T-helper 2 cell (primary cell): Measurements from ENCODE around the gene PEX5.

Experiments used
- DNase-seq, 5 experiments: peaks; one replicate each; pipeline versions ENCODE4 v3.0.0 to v3.0.0-alpha.2; 2012 to 2022
- total RNA-seq, 2 donors: gene quantifications; one replicate each; lab custom pipeline; 2026; lab: John Stamatoyannopoulos, UW

The PEX5 gene
- 17.1 to 23.6 reads per million in 2 donors for total RNA-seq

DNA sequence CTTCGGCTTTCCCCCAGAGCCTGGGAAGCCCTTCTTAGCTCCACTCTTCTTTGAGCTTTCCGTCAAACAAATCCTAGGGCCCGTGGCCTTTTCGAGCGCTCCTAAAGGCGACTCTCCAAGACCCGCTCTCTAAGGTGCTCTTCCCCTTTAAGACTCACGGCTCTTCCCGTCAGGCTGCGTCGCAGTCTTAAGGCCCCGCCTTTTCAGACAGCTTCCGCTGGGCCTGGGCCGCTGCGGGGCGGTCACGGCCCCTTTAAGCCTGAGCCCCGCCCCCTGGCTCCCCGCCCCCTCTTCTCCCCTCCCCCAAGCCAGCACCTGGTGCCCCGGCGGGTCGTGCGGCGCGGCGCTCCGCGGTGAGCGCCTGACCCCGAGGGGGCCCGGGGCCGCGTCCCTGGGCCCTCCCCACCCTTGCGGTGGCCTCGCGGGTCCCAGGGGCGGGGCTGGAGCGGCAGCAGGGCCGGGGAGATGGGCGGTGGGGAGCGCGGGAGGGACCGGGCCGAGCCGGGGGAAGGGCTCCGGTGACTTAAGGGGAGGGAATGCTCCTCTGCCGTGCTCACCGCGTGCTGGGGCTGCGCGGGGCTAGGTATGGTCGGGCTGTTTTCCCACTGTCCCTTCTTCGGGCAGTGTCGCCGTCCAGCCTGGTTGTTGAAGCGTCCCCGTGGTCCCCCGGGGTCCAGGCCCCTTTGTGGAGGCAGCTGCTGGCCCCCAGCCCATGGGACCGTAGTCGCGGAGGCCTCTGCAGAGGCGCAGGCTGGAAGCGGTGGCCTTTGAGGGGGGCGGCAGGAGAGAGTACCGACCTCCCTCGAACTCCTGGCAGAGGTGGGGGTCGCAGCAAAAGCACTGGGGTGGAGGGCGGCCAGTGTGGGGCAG lies at the start of gene PEX5:
Gene PEX5 (plus strand): TSS at position 289 of the 870 bp plus-strand sequence. CDS start 692 bp downstream, outside the sequence.
- peak; percentile 59 to 95 (median 74) for DNase-seq

DNA sequence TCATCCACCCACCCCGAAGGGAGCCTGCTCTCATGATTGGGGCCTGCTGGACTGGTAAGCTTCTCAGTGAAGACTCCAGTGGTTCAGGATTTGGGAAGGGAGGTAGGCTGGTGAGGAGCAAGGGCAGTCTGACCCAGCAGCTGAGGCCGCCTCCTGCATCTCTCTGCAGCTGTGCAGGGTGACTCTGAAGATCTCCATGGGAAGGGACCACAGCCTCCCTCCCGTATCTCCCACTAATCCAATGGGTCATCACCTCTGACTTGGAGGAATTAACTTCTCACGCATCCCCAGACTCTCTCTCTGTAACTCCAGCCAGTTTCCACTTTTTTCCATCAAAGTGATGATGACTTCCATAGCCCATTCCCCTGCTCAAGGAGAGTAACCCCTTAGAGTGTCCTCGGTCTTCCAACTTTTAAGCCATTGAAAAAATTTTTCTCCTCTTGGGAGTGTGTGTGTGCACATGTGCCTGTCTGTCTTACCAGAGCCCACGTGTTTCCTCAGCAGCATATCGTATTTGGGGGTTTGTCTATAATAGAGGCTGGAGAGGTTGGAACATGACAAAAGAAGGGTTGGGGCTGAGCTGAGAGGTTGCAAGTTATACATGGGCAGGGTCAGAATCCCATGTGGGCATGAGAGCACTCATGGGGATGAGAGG lies 48.0 kb upstream of the PEX5 start:
- DNase-seq, result no peak

DNA sequence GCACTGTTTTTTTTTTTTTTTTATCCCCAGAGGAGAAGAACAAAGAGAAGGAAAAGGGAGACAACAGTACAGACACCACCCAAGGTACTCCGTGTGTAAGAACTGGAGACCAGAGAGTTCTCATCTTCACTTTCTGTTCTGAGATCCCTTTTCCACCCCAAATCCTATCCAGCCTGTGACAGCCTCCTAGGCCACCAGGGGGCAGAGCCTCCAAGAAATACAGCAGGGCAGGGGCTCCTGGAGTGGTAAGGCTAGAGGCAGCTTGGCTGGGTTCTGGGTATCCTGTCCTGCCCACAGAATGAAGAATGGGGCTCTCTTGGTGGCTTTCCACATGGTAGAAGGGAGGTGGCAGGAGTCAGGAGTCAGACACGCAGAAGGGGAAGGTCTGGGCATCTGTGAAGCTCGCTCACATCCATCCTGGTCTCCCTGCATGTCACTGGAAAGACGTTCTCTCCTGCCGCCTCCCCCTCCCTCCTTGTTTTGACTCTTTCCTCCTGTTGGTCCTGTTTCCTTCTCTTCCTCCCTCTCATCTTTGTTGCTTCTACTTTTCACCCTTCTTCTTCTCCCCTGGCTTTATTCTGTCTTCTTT lies 47.3 kb upstream of the PEX5 start:
- peak in 4 of 5 experiments; percentile 13 to 53 (median 39) for DNase-seq

GRCh38 chr12:7142809-7143465 lies 46.5 kb upstream of the PEX5 start:
- DNase-seq, result no peak

- no peak for DNase-seq
Measured at GRCh38 chr12:7143564-7143963, 45.9 kb upstream of the PEX5 start.

DNA sequence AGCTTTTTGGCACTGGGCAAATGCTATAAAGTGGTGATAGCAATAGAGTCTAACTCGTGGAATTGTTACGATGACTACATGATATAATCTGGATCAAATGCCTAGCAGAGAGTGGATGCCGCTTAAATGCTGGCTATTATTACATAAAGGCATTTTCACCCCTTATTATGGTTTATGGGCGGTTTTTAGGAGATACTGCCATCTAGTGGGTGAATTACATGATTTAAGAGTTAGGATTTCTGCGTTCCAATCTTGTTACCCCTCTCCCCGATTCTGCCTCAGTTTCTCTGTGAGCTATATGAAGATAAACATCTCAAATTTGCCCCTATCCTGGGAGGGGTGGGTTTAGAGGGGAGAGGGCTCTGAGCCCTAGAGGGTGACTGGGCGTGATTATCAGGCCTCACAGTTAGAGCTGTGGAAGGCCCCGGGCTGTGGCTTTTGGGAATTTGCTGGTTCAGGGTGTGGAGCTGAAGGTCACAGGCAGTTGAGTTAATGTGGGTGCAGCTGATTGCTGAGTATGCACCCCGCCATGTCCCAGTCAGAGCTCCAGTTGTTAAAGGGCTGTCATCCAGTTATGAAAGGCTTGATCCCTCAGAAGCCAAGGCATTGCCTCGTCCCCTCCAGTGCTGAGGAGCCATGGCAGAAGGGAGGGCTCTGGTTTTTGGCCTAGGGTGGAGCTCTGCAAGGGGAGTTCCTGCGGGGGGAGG lies 44.9 kb upstream of the PEX5 start:
- DNase-seq, result peak in 1 of 5 experiments; percentile 36

- DNase-seq, result no peak
Measured at GRCh38 chr12:7145671-7146070, 43.8 kb upstream of the PEX5 start.

DNA sequence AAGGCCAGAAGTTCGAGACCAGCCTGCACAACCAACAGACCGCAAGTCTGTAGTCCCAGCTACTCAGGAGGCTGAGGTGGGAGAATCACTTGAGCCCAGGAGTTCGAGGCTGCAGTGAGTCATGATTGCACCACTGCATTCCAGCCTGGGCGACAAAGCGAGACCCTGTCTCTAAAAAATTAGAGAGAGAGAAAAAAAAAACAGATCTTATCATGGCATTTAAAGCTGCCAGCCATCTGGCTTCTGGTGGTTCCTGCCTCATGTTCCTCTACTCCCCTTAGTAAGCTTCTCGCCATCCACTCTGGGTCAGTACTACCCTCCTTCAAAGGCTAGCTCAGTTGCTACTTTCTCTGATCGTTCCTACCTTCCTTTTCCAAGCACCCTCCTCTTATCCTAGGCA lies 43.3 kb upstream of the PEX5 start:
- DNase-seq, result no peak

DNA sequence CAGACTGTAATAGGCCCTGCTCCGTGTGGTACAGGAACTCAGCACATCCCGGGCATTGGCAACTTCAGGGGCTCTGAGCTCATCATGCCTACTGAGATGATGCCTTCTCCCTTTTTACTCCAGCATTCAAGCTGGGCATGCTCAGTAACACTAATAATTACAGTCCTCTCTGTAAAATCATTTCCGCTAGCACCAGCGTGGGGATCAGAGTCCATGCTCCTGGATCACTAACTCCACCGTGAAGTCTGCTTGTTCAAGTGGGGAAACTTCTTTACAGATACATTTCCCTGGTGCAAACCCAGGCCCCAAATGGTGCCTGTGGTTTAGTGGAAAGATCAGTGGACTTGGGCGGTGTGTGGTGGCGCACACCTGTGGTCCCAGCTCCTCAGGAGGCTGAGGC lies 42.6 kb upstream of the PEX5 start:
- no peak for DNase-seq

DNA sequence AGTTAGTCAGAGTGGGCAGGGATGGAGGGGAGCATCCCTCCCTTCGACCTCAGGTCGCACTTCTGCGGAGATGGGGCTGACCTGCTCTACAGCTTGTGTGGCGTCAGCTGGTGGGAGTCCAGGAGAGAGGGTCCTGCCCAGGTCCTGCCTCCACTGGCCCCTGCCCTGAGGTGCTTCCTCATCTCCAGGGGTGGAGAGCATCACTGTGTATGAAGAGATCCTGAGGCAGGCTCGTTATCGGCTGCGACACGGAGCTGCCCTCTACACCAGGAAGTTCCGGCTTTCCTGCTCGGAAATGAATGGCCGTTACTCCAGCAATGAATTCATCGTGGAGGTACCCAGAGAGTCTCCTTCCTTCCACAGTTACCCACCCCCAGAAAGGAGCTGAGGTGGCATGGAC lies 39.1 kb upstream of the PEX5 start:
- no peak for DNase-seq

DNA sequence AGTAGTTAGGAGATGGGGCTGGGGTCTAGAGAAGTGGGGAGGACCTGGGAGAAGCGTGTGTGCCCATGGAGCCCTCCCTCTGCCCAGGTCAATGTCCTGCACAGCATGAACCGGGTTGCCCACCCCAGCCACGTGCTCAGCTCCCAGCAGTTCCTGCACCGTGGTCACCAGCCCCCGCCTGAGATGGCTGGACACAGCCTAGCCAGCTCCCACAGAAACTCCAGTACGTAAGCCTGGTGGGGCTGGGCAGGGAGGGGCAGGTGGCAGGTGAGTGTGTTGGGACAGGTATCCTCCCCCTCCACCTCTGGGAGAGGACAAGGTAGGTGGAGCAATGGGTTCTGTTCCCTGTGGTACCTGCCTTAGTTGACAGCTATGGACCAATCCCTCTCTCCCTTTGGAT lies 38.6 kb upstream of the PEX5 start:
- no peak for DNase-seq

DNA sequence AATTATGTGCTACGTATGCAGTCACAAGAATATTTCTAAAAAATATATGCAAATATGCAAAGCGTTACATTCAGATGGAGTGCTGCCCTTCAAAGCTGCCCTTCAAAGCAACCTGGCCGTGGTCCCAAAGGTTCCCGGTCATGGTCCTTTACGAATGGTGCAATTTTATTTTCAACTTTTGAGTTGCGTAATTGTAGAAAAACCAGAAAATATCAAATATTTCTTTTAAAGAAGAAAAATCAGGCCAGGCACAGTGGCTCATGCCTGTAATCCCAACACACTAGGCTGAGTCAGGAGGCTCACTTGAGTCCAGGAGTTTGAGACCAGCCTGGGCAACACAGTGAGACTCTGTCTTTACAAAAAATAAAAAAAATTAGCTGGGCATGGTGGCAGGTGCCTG lies 38.0 kb upstream of the PEX5 start:
- DNase-seq, result no peak

DNA sequence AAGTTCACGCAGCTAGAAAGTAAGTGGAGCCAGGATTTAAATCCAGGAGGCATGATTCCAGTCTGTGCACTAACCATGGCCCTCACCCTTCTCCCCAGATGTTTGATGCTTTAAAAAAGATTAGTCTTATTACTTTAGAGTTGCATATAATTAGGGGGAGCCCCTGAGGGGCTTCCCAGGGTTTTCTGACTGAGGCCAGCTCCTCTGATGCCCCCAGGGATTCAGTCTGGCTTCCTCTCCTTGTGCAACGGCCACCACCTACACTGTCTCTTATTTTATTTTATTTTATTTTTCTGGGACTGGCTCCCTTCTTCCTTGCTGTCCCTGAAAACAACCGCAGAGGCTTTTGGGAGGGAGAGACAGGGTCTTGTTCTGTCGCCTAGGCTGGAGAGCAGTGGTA lies 36.7 kb upstream of the PEX5 start:
- DNase-seq, result no peak

DNA sequence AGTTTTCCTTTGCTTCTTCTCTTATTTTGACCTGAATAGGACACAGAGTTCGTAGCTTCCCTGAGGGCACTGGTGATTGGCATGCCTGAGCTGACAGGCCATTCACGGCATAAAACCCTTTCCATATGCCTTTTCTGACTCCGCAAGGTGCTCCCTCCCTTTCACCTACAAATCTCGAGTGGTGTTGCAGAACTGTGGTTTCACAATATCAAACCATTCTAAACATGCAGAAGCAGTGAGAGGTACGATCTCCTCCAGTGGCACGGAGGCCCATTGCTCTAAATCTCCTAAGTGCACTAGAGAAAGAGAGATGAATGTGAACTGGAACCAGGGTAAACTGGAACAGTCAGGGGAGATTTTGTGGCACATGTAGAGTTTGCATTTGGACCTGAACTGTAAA lies 35.4 kb upstream of the PEX5 start:
- no peak for DNase-seq

- DNase-seq, result no peak
Measured at GRCh38 chr12:7154901-7155470, 34.5 kb upstream of the PEX5 start.

DNA sequence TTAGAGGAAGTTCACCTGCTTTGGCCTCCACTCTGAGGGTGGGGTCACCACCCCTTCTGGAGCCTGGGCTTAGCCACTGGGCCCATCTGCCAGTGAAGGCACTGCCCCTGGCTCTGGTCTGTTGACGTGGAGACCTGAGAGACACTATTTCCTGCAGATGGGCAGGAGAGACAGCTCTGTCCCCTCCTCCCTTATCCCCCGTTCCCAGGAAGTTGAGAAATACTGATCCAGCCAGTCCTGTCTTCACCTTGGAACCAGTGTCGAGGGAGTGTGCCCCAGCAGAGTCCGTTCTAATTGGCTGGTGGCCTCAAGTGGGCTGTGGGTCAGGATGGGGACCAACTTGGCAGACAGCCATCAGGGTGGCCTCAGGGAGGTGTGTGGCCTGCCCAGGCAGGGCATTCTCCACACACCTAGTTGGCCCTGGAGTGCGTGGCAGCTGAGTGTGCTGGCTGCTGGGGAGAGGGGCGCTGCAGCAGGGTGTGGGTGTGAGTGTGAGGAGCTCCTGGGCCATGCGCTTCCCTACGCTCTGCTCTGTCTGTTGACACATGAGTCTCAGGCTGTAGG lies 33.9 kb upstream of the PEX5 start:
- DNase-seq, result no peak

- DNase-seq, result no peak
Measured at GRCh38 chr12:7156259-7157197, 33.0 kb upstream of the PEX5 start.

DNA sequence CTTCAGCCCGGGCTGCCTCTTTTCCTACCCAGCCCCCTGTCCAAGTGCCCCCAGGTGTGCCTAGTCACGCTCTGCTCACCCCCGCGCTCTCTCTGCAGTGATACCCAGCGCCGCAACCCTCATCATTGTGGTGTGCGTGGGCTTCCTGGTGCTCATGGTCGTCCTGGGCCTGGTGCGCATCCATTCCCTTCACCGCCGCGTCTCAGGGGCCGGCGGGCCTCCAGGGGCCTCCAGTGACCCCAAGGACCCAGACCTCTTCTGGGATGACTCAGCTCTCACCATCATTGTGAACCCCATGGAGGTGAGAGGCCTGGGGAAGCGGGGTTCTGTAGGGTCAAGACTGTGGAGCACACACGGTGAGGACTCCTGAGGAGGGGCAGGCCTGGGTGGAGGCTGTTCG lies 32.1 kb upstream of the PEX5 start:
- DNase-seq, result no peak

GRCh38 chr12:7158781-7159609 lies 30.5 kb upstream of the PEX5 start:
- DNase-seq, result no peak

DNA sequence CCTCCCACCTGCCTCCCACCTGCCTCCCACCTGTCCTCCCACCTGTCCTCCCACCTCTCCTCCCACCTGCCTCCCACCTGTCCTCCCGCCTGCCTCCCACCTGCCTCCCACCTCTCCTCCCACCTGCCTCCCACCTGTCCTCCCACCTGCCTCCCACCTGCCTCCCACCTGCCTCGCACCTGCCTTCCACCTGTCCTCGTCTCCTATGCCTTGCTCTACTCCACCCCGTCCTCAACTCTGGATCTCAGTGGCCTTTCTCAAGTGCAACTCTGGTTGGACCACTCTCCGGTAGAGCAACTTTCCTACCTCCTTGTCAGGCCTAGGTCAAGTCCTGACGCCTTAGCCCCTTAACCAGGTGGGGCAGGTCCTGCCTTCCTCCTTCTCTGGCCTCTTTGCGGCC lies 29.3 kb upstream of the PEX5 start:
- DNase-seq, result no peak
